Transverse colon (tissue), 4 donors: ENCODE measurements around the gene RNASEH1. TPM values are rescaled to one million over a fixed set of nuclear protein-coding genes. Genes with fewer than 3 reads are reported as not detected.

ENCODE experiments used
- DNase-seq: peaks from one replicate; pipeline ENCODE4 v3.0.0-alpha.2; 2019
- H3K27ac ChIP-seq, 4 donors: fragments of 200-600 bp; sonication (generic); 2 replicates each; pipeline ENCODE4 v1.5.1; 2016 to 2018; ENCODE audit warnings: inconsistent platforms in 4 of 4
- H3K27me3 ChIP-seq: fragments of 200-600 bp; sonication (generic); 2 replicates; pipeline ENCODE4 v1.5.1; 2017; ENCODE audit warnings: inconsistent platforms
- H3K36me3 ChIP-seq, 4 donors: fragments of 200-600 bp; sonication (generic); 2 replicates each; pipeline ENCODE4 v1.5.1; 2017 to 2019; ENCODE audit warnings: inconsistent platforms in 4 of 4
- H3K4me1 ChIP-seq, 4 donors: fragments of 200-600 bp; sonication (generic); 2 replicates each; pipeline ENCODE4 v1.5.1; 2017 to 2020; ENCODE audit warnings: inconsistent platforms in 4 of 4
- H3K4me3 ChIP-seq, 4 donors: fragments of 200-600 bp; sonication (generic); 1 replicate in 1 of 4; 2 replicates in 3 of 4; pipeline versions ENCODE4 v1.5.1 to v1.6.1; 2017 to 2019; ENCODE audit warnings: inconsistent platforms in 4 of 4
- H3K9me3 ChIP-seq, 2 donors: fragments of 200-600 bp; sonication (generic); 2 replicates each; pipeline ENCODE4 v1.5.1; 2017 to 2019; ENCODE audit warnings: inconsistent platforms in 2 of 2
- EP300 ChIP-seq: sonication (generic); formaldehyde crosslinking; IDR thresholded peaks from one replicate; pipeline ENCODE4 v1.6.1; 2017; ENCODE audit warnings: antibody characterized with exemption, low read depth
- POLR2A ChIP-seq: fragments of 450-650 bp; IDR thresholded peaks from one replicate; pipeline ENCODE4 v1.6.1; 2016; ENCODE audit warnings: antibody characterized with exemption, mild to moderate bottlenecking, moderate library complexity
- POLR2AphosphoS5 ChIP-seq, 3 donors: sonication (generic); formaldehyde crosslinking; IDR thresholded peaks; one replicate each; pipeline ENCODE4 v1.6.1; 2016; ENCODE audit warnings: antibody characterized with exemption in 3 of 3
- WGBS, 2 donors: methylation state at CpG; one replicate each; pipeline ENCODE4 v1.1.5; 2018; ENCODE audit warnings: low coverage in 1 of 2; 5-methylcytosine and 5-hydroxymethylcytosine counted together
- in situ Hi-C, 4 donors: fragments of 200-750 bp; cut with MboI; loops; one replicate each; pipeline versions ENCODE4 v1.15.0 to v1.15.1; 2017; ENCODE audit warnings: low sequenced_read_pairs in 3 of 4, low pct_ligation_motif_present in 1 of 4, low pct_unique_long_range_greater_than_20kb in 1 of 4
- intact Hi-C: fragments of 100-400 bp; cut with DNase I; formaldehyde crosslinking; loops from one replicate; pipeline ENCODE4 v1.15.1; 2023; ENCODE audit warnings: low total_unique reads
- total RNA-seq, 4 donors: library from RNA; depleted of rRNA; stranded (reverse); fragments of >200 nt; gene quantifications; one replicate each; pipeline ENCODE4 v1.1.0, GENCODE V29; 2016
- TF ChIP-seq, protein P1 (sequence below), 5 experiments: fragments of 200-600 bp in 3 of 5; fragments of 450-650 bp in 2 of 5; sonication (generic) in 3 of 5; IDR thresholded peaks; 1 replicate in 2 of 5; 2 replicates in 3 of 5; pipeline ENCODE4 v1.5.1; 2016 to 2017; ENCODE audit warnings: antibody characterized with exemption in 5 of 5, inconsistent platforms in 3 of 5, mild to moderate bottlenecking in 2 of 5, moderate library complexity in 1 of 5

The RNASEH1 gene
- total RNA-seq, 4 donors from 2014 or later = 7.4 to 12.4 (median 11.0) TPM

DNA sequence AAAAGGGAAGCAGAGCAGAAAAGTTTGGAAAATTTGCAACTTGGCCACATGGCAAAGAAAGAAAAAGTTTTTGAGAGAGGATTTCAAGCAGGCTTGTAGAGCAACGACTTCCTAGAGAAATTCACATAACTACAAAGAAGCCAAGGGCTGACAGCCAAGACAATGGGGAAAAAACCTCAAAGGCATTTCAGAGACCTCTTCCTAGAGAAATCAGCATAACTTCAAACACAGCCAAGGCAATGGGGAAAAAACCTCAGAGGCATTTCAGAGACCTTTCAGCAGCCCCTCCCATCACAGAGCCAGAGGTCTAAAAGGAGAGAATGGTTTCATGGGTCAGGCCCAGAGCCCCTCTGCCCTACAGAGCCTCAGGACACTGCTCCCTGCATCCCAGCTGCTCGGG lies 46.0 kb downstream of the RNASEH1 start:
- Histone ChIP-seq H3K9me3 (no peaks in the 10 kb centered on the region), H3K36me3 (peaks cover 0 to 39% (median 19%) of the 10 kb centered on the region in 4 donors), H3K27me3 (no peaks in the 10 kb centered on the region), H3K27ac (no peak overlapping the region), H3K4me1 (peaks cover 0 to under 1% (median 0%) of the 10 kb centered on the region in 4 donors), H3K4me3 (no peak overlapping the region)
- DNase-seq = no peak
- intact Hi-C loops (no loop called here), in situ Hi-C loops (no loop called here)
- WGBS, 2 donors = 77 to 100% methylated on average over 1 to 2 of the region's 2 CpGs
- TF ChIP-seq POLR2A = no peak
- TF ChIP-seq EP300 = no peak
- TF ChIP-seq, protein P1, sequence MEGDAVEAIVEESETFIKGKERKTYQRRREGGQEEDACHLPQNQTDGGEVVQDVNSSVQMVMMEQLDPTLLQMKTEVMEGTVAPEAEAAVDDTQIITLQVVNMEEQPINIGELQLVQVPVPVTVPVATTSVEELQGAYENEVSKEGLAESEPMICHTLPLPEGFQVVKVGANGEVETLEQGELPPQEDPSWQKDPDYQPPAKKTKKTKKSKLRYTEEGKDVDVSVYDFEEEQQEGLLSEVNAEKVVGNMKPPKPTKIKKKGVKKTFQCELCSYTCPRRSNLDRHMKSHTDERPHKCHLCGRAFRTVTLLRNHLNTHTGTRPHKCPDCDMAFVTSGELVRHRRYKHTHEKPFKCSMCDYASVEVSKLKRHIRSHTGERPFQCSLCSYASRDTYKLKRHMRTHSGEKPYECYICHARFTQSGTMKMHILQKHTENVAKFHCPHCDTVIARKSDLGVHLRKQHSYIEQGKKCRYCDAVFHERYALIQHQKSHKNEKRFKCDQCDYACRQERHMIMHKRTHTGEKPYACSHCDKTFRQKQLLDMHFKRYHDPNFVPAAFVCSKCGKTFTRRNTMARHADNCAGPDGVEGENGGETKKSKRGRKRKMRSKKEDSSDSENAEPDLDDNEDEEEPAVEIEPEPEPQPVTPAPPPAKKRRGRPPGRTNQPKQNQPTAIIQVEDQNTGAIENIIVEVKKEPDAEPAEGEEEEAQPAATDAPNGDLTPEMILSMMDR (IDR thresholded peaks at IDR 0.05) = no peak
- TF ChIP-seq POLR2AphosphoS5 (IDR thresholded peaks at IDR 0.05) = no peak

DNA sequence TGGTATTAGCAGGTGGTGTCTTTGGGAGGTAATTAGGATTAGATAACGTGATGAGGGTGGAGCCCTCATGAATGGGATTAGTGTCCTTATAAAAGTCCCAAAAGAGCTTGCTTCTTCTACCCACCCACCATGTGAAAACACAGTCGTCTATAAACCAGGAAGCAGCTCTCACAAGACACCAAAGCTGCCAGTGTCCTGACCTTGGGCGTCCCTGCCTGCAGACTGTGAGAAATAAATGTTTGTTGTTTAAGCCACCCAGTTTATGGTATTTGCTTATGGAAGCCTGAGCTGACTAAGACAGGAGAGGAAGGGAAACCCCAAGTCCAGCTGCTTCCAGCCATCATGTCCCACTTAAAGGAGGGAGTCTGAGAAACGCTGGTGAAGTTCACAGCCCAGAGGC lies 52.4 kb downstream of the RNASEH1 start:
- Histone ChIP-seq H3K27me3 (no peaks in the 10 kb centered on the region), H3K4me3 (no peak overlapping the region), H3K4me1 (peaks cover 0 to 19% (median 11%) of the 10 kb centered on the region in 4 donors), H3K36me3 (peaks cover 0 to 13% (median 6%) of the 10 kb centered on the region in 4 donors), H3K9me3 (no peaks in the 10 kb centered on the region), H3K27ac (peak overlapping the region; percentile 36 to 62 (median 61))
- intact Hi-C loops = no loop called here
- DNase-seq = no peak
- in situ Hi-C loops = no loop called here
- TF ChIP-seq, protein P1 (IDR thresholded peaks at IDR 0.05) = no peak
- TF ChIP-seq EP300 (no peak), POLR2AphosphoS5 (IDR thresholded peaks at IDR 0.05) (no peak), POLR2A (no peak)
- 20 to 43% methylated on average over 1 to 4 of the region's 4 CpGs for WGBS, 2 donors

DNA sequence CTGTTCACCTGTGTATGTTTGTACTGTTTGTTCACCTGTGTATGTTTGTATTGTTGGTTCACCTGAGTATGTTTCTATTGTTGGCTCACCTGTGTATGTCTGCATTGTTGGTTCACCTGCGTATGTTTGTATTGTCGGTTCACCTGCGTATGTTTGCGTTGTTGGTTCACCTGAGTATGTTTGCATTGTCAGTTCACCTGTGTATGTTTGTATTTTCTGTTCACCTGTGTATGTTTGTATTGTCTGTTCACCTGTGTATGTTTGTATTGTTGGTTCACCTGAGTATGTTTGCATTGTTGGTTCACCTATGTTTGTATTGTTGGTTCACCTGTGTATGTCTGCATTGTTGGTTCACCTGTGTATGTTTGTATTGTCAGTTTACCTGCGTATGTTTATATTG lies 53.4 kb downstream of the RNASEH1 start:
- H3K27ac ChIP-seq = peak overlapping the region in 1 of 4 donors; percentile 61
- H3K27me3 ChIP-seq = no peaks in the 10 kb centered on the region
- intact Hi-C loops (no loop called here), in situ Hi-C loops (no loop called here)
- H3K4me3 ChIP-seq = no peak overlapping the region
- WGBS, 2 donors = 84 to 89% methylated on average over 5 of the region's 5 CpGs
- no peak for TF ChIP-seq POLR2A
- TF ChIP-seq POLR2AphosphoS5 (IDR thresholded peaks at IDR 0.05) = no peak
- TF ChIP-seq, protein P1 (IDR thresholded peaks at IDR 0.05) = no peak
- TF ChIP-seq EP300 = no peak
- peaks cover 0 to 12% (median 6%) of the 10 kb centered on the region in 4 donors for H3K36me3 ChIP-seq
- DNase-seq = no peak
- H3K4me1 ChIP-seq = peaks cover 0 to 19% (median 11%) of the 10 kb centered on the region in 4 donors
- H3K9me3 ChIP-seq = no peaks in the 10 kb centered on the region

DNA sequence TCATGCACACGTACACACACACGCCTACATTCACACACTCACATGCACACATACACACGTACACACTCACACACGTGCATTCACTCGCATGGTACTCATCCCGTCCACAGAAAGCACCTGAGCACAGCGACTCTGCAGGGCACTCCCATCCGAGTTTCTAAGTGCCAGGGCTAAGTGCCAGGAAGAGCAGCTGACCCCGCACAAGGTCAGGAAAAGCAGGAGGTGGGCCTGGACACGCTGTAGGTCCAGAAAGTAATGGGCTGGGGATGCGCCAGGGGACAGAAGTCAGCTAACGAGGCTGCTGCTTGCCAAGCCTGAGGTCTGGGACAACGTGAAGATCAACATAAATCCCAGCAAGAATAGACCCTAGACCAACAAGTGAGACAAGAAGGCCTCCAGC lies 54.6 kb downstream of the RNASEH1 start:
- H3K9me3 ChIP-seq = no peaks in the 10 kb centered on the region
- H3K27me3 ChIP-seq = no peaks in the 10 kb centered on the region
- H3K4me3 ChIP-seq = no peak overlapping the region
- no peak overlapping the region for H3K27ac ChIP-seq
- DNase-seq = no peak
- intact Hi-C loops = no loop called here
- H3K4me1 ChIP-seq = peaks cover 0 to 19% (median 11%) of the 10 kb centered on the region in 4 donors
- 92% methylated on average over 13 of the region's 13 CpGs; no CpG with 5 or more reads in 1 of the 2 donors for WGBS, 2 donors
- TF ChIP-seq POLR2A = no peak
- peaks cover 0 to 20% (median 9%) of the 10 kb centered on the region in 4 donors for H3K36me3 ChIP-seq
- in situ Hi-C loops = no loop called here

DNA sequence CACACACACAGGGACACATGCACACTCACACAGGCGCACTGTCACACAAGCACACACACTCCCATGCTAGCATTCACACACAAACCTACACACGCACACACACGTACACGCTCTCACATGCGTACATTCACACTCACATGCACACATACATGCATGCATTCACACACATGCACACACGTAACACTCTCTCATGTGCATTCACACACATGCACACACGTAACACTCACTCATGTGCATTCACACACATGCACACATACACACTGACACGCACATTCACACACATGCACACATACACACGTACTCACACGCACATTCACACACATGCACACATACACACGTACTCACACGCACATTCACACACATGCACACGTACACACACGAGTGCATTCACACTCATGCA lies 55.1 kb downstream of the RNASEH1 start:
- intact Hi-C loops (no loop called here), in situ Hi-C loops (no loop called here)
- Histone ChIP-seq H3K36me3 (peaks cover 0 to 24% (median 11%) of the 10 kb centered on the region in 4 donors), H3K9me3 (no peaks in the 10 kb centered on the region), H3K4me3 (no peak overlapping the region), H3K4me1 (peaks cover 0 to 19% (median 11%) of the 10 kb centered on the region in 4 donors), H3K27ac (no peak overlapping the region), H3K27me3 (no peaks in the 10 kb centered on the region)
- WGBS, 2 donors = 96 to 97% methylated on average over 12 to 14 of the region's 14 CpGs
- DNase-seq = no peak
- TF ChIP-seq POLR2AphosphoS5 (IDR thresholded peaks at IDR 0.05) = no peak
- no peak for TF ChIP-seq POLR2A
- TF ChIP-seq, protein P1 (IDR thresholded peaks at IDR 0.05) = no peak
